A673 (cell line): ENCODE data around the gene AKAP17A. TPM values are rescaled to one million over a fixed set of nuclear protein-coding genes. Genes with fewer than 3 reads are reported as not detected.
"Not testable (repeated sequence)": the region's sequence is repeated elsewhere in the genome, so short reads cannot be mapped to it uniquely, and the experiment has no call there.

Experiments
- BruUV-seq: library from RNA; stranded (reverse); fragments of 400-500 nt; replicated peaks from 2 replicates; lab custom pipeline; 2021; lab: Mats Ljungman, UMichigan
- CTCF ChIA-PET: fragments of 300-600 bp; sonication (Branson Sonifier 250); formaldehyde crosslinking; loops from one replicate; lab custom pipeline; 2022; ENCODE audit warnings: antibody characterized with exemption; lab: Charles Lee
- POLR2A ChIA-PET: fragments of 300-600 bp; sonication (Branson Sonifier 250); formaldehyde crosslinking; loops from one replicate; lab custom pipeline; 2022; ENCODE audit warnings: antibody characterized with exemption; ENCODE audit not compliant: low non-redundant PET; lab: Charles Lee
- DNase-seq: peaks from one replicate; pipeline ENCODE4 v3.0.0-alpha.2; 2015; ENCODE audit warnings: low spot score
- H3K27ac ChIP-seq: fragments of 200-600 bp; sonication (generic); 2 replicates; pipeline ENCODE4 v1.5.1; 2016; ENCODE audit warnings: mixed run types, low read depth, mild to moderate bottlenecking, mixed read lengths, antibody characterized with exemption, low read length; ENCODE audit not compliant: poor library complexity, severe bottlenecking
- H3K27me3 ChIP-seq: fragments of 200-600 bp; sonication (generic); replicated peaks from 2 replicates; pipeline ENCODE4 v1.6.1; 2017; ENCODE audit warnings: mixed run types, low read depth, mild to moderate bottlenecking, mixed read lengths, antibody characterized with exemption, low read length; ENCODE audit not compliant: insufficient read depth, poor library complexity
- H3K36me3 ChIP-seq: fragments of 200-600 bp; sonication (generic); 2 replicates; pipeline ENCODE4 v1.6.1; 2016; ENCODE audit warnings: mixed run types, mild to moderate bottlenecking, mixed read lengths, antibody characterized with exemption, low read length; ENCODE audit not compliant: insufficient read depth, poor library complexity, severe bottlenecking
- H3K4me1 ChIP-seq: fragments of 200-600 bp; sonication (generic); 2 replicates; pipeline ENCODE4 v1.6.1; 2017; ENCODE audit warnings: mixed run types, mild to moderate bottlenecking, mixed read lengths, antibody characterized with exemption, low read length; ENCODE audit not compliant: insufficient read depth, poor library complexity, severe bottlenecking
- H3K4me3 ChIP-seq: fragments of 200-600 bp; sonication (generic); 2 replicates; pipeline ENCODE4 v1.5.1; 2016; ENCODE audit warnings: low read depth, mixed run types, mild to moderate bottlenecking, mixed read lengths, low read length; ENCODE audit not compliant: poor library complexity, severe bottlenecking
- H3K9me3 ChIP-seq: fragments of 200-600 bp; sonication (generic); 2 replicates; pipeline ENCODE4 v1.6.1; 2016; ENCODE audit warnings: mixed run types, low read depth, mild to moderate bottlenecking, mixed read lengths, antibody characterized with exemption, low read length; ENCODE audit not compliant: poor library complexity, severe bottlenecking
- EZH2 ChIP-seq: fragments of 200-600 bp; sonication (generic); IDR thresholded peaks from 2 replicates; pipeline ENCODE4 v1.6.1; 2017; ENCODE audit warnings: borderline replicate concordance, low read depth, mild to moderate bottlenecking, mixed read lengths, antibody characterized with exemption, low read length; ENCODE audit not compliant: poor library complexity, severe bottlenecking
- intact Hi-C: fragments of 100-400 bp; cut with micrococcal nuclease; formaldehyde crosslinking; loops from one replicate; pipeline ENCODE4 v1.10.0; 2022; ENCODE audit not compliant: unreplicated experiment
- total RNA-seq: library from RNA; stranded (reverse); gene quantifications from 2 replicates; pipeline ENCODE4 v1.2.3, GENCODE V29; 2021
- TF ChIP-seq, protein P1 (sequence below): fragments of 300-800, 200-600 bp; sonication (generic); conservative IDR thresholded peaks from 2 replicates; pipeline ENCODE4 v1.5.1; 2017; ENCODE audit warnings: low read depth, mild to moderate bottlenecking, antibody characterized with exemption, low read length, moderate library complexity, mixed read lengths

The AKAP17A gene
- total RNA-seq, 1 experiment from 2014 or later = 39.7 TPM

DNA sequence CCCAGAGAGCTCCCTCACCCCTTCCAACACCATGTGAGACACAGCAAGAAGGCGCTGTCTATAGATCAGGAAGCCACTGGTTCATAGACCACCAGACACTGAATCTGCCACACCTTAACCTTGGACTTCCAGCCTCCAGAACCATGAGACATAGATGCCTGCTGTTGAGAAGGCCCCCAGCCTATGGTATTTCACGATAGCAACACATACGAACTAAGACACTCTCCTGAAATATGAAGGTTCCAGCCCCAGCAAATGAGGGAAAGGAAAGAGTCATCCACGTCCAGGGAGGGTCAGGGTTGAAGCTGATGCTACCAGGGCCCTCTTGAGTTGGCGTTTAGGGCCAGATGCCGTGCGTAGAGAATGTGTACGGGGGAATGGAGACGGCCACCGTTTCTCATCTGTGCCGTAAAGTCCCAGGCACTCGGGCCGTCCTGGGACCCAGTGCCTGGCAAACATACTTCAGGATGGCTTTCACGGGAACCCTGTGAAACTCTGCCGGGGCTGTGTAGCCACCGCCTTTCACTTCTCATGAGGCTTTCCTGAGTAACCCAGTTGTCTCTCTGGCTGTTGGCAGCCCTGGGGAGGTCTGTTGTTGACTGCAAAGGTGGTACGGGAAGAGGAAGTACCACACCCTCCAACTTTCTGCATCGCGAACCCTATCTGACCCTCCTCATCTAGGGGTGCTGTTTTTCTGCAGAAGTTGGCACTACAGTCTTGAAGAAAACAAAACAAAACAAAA, 36.8 kb upstream of the AKAP17A start:
- Histone ChIP-seq H3K4me1 (no peaks in the 10 kb centered on the region), H3K27me3 (no peaks in the 10 kb centered on the region), H3K4me3 (no peak overlapping the region), H3K27ac (no peak overlapping the region), H3K9me3 (no peaks in the 10 kb centered on the region), H3K36me3 (no peaks in the 10 kb centered on the region)
- intact Hi-C loops = no loop called here
- no TSS peak for BruUV-seq
- POLR2A ChIA-PET = no interaction called here
- no peak for DNase-seq
- no peak for TF ChIP-seq EZH2
- TF ChIP-seq, protein P1, sequence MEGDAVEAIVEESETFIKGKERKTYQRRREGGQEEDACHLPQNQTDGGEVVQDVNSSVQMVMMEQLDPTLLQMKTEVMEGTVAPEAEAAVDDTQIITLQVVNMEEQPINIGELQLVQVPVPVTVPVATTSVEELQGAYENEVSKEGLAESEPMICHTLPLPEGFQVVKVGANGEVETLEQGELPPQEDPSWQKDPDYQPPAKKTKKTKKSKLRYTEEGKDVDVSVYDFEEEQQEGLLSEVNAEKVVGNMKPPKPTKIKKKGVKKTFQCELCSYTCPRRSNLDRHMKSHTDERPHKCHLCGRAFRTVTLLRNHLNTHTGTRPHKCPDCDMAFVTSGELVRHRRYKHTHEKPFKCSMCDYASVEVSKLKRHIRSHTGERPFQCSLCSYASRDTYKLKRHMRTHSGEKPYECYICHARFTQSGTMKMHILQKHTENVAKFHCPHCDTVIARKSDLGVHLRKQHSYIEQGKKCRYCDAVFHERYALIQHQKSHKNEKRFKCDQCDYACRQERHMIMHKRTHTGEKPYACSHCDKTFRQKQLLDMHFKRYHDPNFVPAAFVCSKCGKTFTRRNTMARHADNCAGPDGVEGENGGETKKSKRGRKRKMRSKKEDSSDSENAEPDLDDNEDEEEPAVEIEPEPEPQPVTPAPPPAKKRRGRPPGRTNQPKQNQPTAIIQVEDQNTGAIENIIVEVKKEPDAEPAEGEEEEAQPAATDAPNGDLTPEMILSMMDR = no peak
- CTCF ChIA-PET = no interaction called here

DNA sequence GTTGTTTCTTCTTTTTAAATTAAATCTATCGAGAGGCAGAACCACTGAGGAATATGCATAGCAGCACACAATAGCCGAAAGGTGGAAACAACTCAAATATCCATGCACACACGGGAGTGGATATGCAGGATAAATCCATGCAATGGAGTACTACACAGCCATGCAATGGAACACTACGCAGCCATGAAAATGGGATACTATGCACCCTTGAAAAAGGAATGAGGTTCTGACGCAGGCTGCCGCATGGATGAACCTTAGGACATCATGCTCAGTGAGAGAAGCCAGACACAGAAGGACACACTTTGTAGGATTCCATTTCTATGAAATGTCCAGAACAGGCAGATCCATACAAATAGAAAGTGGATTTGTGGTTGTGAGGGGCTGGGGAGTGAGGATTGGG, 36.0 kb upstream of the AKAP17A start:
- Histone ChIP-seq H3K4me1 (no peaks in the 10 kb centered on the region), H3K36me3 (no peaks in the 10 kb centered on the region), H3K9me3 (no peaks in the 10 kb centered on the region), H3K27me3 (no peaks in the 10 kb centered on the region), H3K27ac (no peak overlapping the region), H3K4me3 (no peak overlapping the region)
- no TSS peak for BruUV-seq
- TF ChIP-seq, protein P1 = no peak
- TF ChIP-seq EZH2 = no peak
- CTCF ChIA-PET = no interaction called here
- DNase-seq = no peak
- POLR2A ChIA-PET = no interaction called here
- intact Hi-C loops = no loop called here

DNA sequence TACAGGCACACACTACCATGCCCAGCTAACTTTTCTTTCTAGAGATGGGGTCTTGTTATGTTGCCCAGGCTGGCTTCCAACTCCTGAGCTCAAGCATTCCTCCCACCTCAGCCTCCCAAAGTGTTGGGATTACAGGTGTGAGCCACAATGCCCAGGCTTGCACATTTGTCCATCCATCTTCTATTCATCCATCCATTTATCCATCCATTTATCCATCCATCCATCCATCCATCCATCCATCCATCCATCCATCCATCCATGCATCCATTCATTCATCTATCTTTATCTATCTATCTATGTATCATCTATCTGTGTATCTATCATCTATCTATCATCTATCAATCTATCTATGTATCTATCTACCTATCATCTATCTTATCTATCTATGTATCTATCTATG, 34.0 kb upstream of the AKAP17A start:
- BruUV-seq = not testable (repeated sequence)

More for the DNA sequence above, 34.0 kb upstream of the AKAP17A start:
- CTCF ChIA-PET, H3K4me1 ChIP-seq, DNase-seq, H3K4me3 ChIP-seq, intact Hi-C loops, POLR2A ChIA-PET, H3K36me3 ChIP-seq, H3K27me3 ChIP-seq, H3K27ac ChIP-seq, H3K9me3 ChIP-seq: not testable (repeated sequence)
